NCI-H526 (cell line): Measurements from ENCODE around the gene RENBP.

Experiments used
- DNase-seq, 2 experiments: peaks; one replicate each; lab custom pipeline; 2025; lab: John Stamatoyannopoulos, UW

The RENBP gene

GRCh38 chrX:153933748-153934147 lies 10.7 kb downstream of the RENBP start:
- DNase-seq = no peak

- DNase-seq = no peak
These were observed 12.1 kb downstream of the RENBP start for GRCh38 chrX:153932220-153932915.

GRCh38 chrX:153931748-153932147 lies 12.7 kb downstream of the RENBP start:
- no peak for DNase-seq

- no peak for DNase-seq
These were observed 13.3 kb downstream of the RENBP start for GRCh38 chrX:153931151-153931550.

- no peak for DNase-seq
These were observed 14.2 kb downstream of the RENBP start for GRCh38 chrX:153930011-153930910.

GRCh38 chrX:153929576-153929975 lies 14.9 kb downstream of the RENBP start:
- no peak for DNase-seq

GRCh38 chrX:153928846-153929245 lies 15.6 kb downstream of the RENBP start:
- DNase-seq = no peak

GRCh38 chrX:153927922-153928760 lies 16.3 kb downstream of the RENBP start:
- DNase-seq = peak; percentile 97 to 98

- no peak for DNase-seq
These were observed 16.8 kb downstream of the RENBP start for GRCh38 chrX:153927672-153927921.

- peak; percentile 50 to 79 for DNase-seq
These were observed 17.4 kb downstream of the RENBP start for GRCh38 chrX:153926858-153927671.

- peak in 1 of 2 experiments; percentile 51 for DNase-seq
These were observed 17.9 kb downstream of the RENBP start for GRCh38 chrX:153926552-153926857.

- DNase-seq = peak in 1 of 2 experiments; percentile 48
These were observed 18.5 kb downstream of the RENBP start, which contains the start of gene ARHGAP4 for GRCh38 chrX:153925739-153926551. ARHGAP4 (minus strand) TSS chrX:153926264; CDS start chrX:153926202, 62 bp downstream.

GRCh38 chrX:153925387-153925738 lies 19.1 kb downstream of the RENBP start:
- peak; percentile 92 to 93 for DNase-seq

- DNase-seq = peak; percentile 68 to 86
These were observed 20.1 kb downstream of the RENBP start for GRCh38 chrX:153924149-153924861.

GRCh38 chrX:153922932-153923857 lies 21.2 kb downstream of the RENBP start:
- DNase-seq = peak in 1 of 2 experiments; percentile 42

- no peak for DNase-seq
These were observed 22.7 kb downstream of the RENBP start for GRCh38 chrX:153921511-153922446.

- no peak for DNase-seq
These were observed 23.4 kb downstream of the RENBP start for GRCh38 chrX:153921070-153921469.

- no peak for DNase-seq
These were observed 23.9 kb downstream of the RENBP start for GRCh38 chrX:153920546-153920945.
